Renal cortical epithelial cell (primary cell): ENCODE measurements around the gene ALDH3B1. TPM values are rescaled to one million over a fixed set of nuclear protein-coding genes. Genes with fewer than 3 reads are reported as not detected.
A peak's percentile ranks its signal among the peaks of the same experiment; 100 is the strongest.
"Not testable (repeated sequence)": the region's sequence is repeated elsewhere in the genome, so short reads cannot be mapped to it uniquely, and the experiment has no call there.

Experiments used
- DNase-seq: peaks from one replicate; pipeline ENCODE4 v3.0.0-alpha.2; 2011; ENCODE audit warnings: low read depth
- total RNA-seq: library from RNA; depleted of rRNA; stranded (reverse); fragments of >200 nt; gene quantifications from 2 replicates; pipeline ENCODE4 v1.2.3, GENCODE V29; 2014

Gene ALDH3B1, protein sequence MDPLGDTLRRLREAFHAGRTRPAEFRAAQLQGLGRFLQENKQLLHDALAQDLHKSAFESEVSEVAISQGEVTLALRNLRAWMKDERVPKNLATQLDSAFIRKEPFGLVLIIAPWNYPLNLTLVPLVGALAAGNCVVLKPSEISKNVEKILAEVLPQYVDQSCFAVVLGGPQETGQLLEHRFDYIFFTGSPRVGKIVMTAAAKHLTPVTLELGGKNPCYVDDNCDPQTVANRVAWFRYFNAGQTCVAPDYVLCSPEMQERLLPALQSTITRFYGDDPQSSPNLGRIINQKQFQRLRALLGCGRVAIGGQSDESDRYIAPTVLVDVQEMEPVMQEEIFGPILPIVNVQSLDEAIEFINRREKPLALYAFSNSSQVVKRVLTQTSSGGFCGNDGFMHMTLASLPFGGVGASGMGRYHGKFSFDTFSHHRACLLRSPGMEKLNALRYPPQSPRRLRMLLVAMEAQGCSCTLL
- total RNA-seq, result 12.5 and 28.8 TPM in 2 replicates

DNA sequence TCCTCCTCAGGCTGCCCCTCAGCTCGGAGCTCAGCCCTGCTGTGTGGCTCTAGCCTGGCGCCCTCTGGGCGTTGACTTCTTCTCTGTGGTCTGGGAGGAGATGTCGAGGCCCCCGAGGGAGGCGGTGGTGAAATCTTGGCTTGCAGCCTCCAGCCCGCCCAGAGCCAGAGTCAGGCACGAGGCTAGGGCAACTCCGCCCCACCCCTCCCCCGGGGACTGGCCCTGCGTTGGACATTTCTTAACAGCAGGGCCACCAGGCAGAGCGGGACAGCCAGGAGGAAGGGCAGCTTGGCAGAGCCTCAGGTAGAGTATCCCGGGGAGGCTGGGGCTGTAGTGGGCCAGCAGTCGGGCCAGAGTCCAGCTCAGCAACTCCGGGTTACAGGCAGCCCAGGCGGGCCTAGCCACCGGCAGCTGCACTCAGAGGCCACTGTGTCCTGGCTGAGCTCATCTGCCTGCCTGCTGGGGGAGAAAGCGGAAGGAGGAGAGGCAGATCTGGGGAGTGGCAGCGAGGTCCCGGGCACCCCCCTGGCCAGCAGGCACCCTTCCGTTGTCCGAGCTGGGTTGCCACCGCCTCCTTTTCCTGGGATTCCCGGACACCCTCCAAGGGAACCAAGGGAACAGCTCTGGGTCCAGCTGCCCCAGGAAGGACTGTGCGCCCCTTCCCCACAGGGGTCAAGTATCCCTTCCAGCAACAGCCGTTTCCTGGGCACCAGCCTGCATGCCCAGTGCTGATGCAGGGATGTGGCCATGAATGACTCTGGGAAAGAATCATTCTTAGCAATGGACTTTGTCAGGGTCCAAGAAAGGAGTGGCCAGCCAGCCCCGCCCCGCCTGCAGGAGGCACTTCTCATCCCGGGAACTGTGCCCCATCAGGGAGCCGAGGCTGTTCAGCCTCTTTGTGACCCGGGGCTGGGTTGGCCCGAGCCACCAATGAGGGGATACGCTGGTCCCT, at the start of gene ALDH3B1:
ALDH3B1 (plus strand) TSS at position 238 of the 952 bp plus-strand sequence. CDS start 4,971 bp downstream, outside the sequence.
- peak; percentile 82 for DNase-seq

DNA sequence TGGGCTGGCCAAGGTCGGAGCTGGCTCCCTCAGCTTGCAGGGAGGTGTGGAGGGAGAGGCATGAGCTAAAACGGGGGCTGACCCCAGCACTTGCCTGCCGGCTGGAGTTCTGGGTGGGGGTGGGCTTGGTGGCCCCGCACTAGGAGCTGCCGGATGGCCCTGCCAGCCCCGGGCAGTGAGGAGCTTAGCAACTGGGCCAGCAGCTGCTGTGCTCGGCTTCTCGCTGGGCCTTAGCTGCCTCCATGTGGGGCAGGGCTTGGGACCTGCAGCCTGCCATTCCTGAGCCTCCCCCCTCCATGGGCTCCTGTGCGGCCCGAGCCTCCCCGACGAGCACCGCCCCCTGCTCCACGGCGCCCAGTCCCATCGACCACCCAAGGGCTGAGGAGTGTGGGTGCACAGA, 46.9 kb upstream of the ALDH3B1 start:
- not testable (repeated sequence) for DNase-seq

DNA sequence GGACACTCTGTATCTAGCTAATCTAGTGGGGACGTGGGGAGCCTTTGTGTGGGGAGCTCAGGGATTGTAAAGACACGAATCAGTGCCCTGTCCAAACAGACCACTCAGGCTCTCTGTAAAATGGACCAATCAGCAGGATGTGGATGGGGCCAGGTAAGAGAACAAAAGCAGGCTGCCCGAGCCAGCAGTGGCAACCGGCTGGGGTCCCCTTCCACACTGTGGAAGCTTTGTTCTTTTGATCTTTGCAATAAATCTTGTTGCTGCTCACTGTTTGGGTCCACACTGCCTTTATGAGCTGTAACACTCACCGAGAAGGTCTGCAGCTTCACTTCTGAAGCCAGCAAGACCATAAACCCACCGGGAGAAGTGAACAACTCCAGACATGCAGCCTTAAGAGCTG, 46.2 kb upstream of the ALDH3B1 start:
- DNase-seq, result not testable (repeated sequence)

DNA sequence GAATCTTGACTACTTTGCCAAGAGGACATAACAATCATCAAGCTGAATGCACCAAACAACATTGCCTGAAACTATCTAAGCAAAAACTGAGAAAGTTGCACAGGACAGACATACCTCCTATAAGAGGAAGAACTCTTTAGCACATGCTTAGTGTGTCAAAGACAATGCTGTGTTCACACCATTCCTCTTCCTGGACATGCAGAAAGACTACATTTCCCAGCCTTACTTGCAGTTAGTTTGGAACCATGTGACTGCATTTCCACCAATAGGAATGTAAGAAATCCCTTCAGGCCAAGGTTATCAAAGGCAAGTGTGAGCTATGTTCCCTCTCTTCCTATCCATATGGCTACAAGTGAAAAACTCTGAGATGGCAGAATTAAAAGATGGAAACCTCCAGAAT, 45.4 kb upstream of the ALDH3B1 start:
- not testable (repeated sequence) for DNase-seq

DNA sequence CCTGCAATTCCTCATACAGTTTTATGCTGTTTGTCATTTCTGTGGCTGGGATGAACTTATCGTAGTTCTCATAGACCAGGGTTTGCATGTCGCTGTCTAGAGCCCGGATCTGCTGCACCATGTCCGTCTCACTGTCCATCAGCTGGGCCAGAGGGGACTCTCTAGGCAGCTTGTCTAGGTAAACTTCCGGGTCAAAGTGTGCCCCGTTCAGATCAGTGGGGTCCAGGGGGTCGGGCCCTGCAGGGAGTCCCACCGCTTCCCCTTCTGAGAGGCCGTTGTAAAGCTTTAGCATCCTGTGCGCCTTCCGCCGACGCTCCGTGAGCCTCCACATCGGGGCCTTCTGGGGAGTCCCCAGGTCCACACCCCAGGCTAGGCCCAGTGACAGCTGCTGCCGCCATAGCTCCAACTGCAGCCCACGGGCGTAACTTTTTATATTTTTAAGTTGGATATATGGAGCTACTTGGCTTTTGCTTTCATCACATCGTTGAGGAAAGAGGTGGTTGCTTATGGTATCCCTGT, 44.2 kb upstream of the ALDH3B1 start:
- not testable (repeated sequence) for DNase-seq

DNA sequence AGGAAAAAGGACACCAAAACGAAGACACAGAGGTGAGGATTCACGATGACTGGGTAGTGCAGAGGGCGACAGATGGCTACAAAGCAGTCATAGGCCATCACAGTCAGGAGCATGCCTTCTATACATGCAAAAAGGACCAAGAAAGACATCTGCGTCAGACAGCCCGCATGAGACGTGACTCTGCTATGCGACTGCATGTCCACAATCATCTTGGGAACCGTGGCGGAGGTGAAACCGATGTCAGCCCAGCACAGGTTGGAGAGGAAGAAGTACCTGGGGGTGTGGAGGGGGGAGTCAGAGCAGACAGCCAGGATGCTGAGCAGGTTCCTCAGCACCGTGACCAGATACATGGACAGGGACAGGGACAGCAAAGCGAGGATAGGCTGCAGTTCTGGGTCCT, 35.4 kb upstream of the ALDH3B1 start:
- not testable (repeated sequence) for DNase-seq

DNA sequence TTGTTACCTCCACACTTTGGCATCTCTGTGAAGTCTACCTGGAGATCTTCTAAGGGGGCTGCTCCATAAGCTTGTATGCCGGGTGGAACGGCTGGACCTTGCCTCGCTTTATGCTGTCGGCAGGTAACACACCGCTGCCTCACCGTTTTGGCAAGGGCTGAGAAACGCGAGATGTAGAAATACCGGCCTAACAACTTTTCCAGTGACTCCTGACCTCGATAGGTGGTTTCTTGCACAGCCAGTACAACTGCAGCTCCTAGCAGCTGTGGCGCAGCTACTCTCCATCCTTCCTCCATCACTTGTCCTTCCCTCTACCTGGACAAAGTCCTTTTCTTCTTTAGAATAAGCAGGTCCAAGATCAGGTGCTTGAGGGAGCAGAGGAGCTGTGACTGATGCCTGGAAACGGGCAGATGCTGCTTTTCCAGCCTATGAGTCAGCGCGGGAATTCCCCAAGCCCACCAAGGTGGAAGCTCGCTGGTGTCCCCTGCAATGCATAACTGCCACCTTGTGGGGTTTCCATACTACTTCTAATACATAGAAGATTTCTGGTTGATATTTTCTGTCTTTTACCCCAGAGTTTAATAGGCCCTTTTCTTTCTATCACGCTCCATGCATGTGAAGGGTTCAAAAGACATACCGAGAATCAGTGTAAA, 31.2 kb upstream of the ALDH3B1 start:
- not testable (repeated sequence) for DNase-seq

DNA sequence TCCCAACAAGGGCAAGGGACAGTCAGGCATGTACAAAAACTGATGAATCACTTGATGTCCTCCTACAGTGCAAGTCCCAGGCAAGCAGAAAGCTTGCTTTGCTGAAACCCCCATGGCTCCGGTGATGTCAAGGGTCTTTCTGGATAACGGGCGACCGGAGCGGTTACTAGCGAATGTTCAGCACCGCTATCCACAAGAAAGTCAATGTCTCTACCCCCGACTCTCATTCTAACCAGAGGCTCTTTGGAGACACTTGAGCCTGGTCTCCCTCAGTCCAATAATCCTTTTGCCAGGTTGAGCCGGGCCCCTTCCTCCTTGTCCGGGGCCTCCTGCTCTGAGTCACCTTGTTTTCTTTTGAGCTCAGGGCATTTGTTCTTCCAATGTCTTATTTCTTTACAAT, 28.9 kb upstream of the ALDH3B1 start:
- not testable (repeated sequence) for DNase-seq

DNA sequence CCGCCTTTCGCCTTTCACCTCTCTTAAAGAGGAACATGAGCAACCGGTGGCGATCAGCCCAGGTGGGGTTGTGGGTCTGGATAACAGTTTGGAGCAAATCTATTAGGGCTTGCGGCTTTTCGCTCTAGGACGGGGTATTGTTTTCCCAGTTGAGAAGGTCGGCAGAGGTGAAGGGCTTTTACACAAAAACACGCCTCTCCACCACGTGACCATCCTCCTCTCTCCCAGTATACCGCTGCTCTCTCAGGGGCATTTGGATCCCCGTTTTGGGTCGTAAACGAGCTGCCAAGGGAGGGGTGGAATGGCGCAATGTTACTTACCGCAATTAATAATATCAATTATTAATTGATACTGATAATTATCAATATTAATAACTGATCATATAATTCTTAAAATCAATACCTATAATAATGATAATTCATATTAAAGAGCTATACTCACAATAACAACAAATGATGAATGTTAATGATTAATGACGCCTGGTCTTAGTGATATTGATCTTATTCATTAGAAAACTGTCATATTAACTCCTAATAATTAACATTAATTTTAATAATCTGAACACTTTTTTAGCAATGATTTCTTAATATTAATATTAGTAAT, 27.8 kb upstream of the ALDH3B1 start:
- DNase-seq, result not testable (repeated sequence)

DNA sequence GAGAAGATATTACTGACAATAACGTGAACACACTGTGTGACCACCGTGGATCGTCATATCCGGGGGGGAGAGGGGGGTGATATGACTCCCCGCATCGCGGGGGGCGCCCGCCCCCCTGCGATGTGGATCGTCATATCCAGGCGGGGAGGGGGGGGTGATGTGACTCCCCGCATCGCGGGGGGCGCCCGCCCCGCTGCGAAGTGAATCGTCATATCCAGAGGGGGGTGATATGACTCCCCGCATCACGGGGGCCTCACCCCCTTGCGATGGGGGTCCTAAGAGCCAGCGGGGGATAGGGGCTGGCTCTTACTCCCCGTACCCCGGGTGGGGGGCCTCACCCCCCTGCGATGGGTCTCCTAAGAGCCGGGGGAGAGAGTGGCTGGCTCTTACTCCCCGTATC, 26.2 kb upstream of the ALDH3B1 start:
- no peak for DNase-seq

DNA sequence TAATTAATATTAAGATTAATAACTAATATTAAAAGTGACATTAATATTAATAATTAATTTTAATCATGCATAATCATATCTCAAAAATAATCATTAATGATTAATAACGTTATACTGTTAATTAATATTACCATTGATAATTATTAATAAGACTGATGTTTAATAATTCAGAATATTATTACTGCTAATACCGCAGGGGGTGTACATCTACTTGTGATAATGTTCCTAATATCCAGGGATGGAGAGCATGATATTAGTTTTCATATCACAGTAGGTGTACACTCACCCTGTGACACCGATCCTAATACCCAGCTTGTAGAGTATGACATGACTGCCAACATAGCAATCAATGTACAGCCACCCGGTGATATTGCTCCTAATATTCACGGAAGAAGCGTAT, 24.8 kb upstream of the ALDH3B1 start:
- not testable (repeated sequence) for DNase-seq

DNA sequence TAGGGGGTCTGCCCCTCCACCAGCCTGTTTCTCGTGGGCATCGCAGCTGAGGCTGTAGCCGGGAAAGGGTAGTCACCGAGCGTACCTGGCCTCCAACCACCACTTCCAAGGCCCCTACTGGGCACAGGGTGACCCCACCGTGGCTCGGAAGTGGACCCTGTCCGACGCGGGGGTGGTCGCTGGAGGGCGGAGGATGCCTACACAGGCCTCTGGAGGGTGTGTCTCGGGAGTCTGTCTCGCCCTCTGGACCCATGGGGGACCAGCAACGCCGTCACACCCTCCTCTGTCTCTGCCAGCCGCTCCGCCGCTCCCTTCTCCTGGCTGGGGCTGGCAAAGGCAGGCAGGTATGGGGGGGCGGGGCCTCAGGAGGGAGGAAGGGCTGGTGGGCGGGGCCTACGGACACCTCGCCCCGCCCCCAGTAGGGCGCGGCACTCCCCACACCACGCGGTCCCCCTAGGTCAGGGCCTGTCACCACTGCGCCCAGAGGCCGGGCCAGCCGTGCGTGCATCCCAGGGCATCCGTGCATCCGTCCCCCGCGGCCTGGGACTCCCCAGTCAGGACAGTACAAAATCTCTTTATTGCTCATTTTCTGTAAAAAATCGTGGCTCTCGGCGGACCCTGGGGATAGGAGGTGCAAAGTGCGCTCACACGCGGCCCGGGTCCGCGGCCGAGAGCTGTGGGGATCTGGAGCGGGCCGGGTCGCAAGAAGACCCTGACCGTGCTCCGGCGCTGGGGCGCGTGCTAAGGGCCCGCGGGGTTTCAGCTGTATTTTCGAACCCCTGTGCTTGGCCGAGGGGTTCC, 19.4 kb upstream of the ALDH3B1 start:
- not testable (repeated sequence) for DNase-seq

DNA sequence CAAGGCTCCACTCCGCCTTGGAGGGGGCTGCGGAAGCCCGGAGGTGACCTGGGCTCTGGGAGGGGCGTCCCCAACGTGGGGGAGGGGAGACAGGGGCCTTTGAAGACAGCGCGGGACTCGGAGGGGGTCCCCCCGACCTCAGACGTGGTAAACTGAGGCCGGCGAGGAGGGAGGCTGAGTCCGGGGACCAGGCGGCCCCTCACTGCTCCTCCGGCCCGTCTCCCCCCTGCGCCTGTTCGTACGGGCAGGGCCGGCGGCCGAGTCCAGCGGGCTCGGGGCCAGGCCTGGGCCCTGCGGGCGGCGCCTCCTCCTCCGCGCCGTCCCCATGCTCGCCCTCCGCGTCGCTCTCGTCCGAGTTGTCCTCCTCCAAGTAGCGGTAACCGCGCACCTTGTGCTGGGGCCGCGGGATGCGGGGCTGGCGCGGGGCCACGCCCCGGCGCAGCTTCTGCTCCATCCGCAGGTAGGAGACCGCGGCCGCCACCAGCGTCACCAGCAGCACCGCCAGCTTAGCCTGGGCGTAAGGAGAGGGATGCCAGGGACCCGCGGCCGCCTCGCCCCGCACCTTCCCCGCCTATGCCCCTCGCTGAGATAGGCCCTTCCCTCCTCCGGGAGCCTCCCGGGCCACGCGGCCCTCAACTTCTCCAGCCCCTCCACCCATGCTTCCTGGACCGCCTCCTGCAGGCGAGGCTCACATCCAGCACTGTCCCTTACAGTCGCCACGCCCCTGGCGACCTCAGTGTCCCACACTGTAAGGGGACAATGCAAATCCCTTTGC, 18.6 kb upstream of the ALDH3B1 start:
- not testable (repeated sequence) for DNase-seq

DNA sequence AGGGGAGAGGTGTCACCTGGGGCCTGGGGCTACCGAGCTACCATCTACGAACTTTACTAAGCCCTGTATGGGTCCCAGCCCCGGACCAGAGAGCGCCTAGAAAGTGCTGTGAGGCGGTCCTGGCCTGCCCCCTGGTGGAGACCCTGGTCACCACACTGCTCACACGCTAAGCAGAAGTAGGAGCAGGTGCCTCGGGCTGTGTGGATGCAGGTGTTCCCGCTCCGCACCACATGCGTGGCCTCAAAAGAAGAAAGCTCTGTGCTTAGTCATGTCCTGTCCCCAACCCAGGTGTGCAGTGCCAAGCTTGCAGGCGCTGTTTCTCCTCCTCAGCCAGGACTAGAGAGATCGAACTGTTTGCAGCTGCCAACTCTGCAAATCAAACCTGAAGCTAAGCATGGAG, 16.3 kb upstream of the ALDH3B1 start:
- DNase-seq, result not testable (repeated sequence)

DNA sequence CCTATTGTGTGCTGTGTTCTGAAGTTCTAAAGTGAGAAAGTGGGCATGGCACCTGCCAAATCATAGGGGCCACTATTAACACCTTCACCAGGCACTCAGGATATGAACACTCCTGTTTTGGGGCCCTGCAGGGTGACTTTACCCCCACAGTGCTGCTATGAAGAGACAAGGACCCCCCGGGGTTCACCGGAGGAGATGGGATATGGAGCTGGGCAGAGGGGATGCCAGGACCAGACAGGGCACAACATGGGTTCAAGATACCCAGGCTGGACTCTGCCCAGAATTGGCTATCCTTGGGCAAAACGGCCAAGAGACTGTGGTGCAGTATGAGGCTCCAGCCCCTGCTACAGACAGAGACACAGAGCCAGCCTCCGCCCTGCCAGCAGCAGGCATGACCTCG, 15.7 kb upstream of the ALDH3B1 start:
- DNase-seq, result not testable (repeated sequence)

DNA sequence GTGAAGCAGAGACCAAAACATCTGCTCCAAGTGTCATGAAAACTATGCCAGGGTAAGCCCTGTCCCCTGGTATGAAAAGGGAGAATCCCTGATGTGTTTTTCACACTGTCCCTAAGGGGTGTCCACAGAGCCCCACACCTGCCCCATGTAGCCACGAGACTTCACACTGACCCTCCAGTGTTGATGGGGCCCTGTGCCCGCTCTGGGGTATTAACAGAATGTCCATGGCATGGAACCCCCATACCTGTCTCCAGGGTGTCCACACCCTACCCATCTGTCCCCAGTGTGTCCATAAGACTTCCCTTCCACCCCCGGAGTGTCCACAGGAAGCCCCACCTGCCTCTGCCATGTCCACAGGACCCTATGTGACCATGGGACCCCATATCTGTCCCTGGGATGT, 15.0 kb upstream of the ALDH3B1 start:
- DNase-seq, result not testable (repeated sequence)

DNA sequence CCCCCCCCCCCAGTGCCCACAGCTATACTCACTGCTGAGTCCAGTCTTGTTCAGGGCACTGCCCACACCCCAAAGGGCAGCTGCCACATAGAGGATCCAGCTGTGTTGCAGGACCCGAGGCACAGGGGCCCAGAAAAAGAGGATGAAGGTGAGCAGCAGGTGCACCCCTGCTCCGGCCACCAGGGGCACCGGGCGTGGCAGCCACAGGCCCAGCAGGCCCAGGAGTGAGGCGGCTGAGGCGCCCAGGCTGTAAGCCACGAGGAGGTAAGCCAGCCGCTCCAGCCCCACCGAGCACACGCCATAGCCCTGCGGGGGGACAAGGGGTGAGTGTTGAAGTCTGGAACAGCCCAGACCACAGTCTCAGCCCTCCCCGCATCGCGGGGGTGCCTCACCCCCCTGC, 14.5 kb upstream of the ALDH3B1 start:
- not testable (repeated sequence) for DNase-seq

DNA sequence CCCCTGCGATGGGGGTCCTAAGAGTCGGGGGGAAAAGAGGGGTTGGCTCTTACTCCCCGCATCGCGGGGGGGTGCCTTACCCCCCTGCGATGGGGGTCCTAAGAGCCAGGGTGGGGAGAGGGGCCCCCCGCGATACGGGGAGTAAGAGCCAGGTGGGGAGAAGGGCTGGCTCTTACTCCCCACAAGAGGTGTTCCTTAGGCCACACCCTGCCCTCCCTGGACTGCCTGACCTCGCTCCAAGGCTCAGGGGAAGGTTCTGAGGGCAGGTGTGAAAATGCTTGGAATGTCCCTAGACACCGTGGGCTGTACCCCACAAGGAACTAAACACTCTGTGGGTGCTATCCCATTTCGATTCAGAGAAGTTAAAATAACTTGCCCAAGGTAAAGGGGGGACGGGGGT, 14.1 kb upstream of the ALDH3B1 start:
- DNase-seq, result no peak
